Mesothelial cell of epicardium (in vitro differentiated cells): ENCODE results near the gene OPCML. TPM values are rescaled to one million over a fixed set of nuclear protein-coding genes. Genes with fewer than 3 reads are reported as not detected.

Experiments
- DNase-seq, 2 experiments: peaks; one replicate each; pipeline ENCODE4 v3.0.0; 2021; ENCODE audit warnings: low spot score in 2 of 2; ENCODE audit not compliant: unreplicated experiment in 2 of 2
- H3K27ac Mint-ChIP-seq: 2 replicates; pipeline ENCODE4 v1.8.0; 2021; ENCODE audit warnings: mixed read lengths
- H3K27me3 Mint-ChIP-seq: 2 replicates; pipeline ENCODE4 v1.8.0; 2021; ENCODE audit warnings: low read depth, mixed read lengths
- H3K36me3 Mint-ChIP-seq: 2 replicates; pipeline ENCODE4 v1.8.0; 2021; ENCODE audit warnings: mixed read lengths
- H3K4me1 Mint-ChIP-seq: 2 replicates; pipeline ENCODE4 v1.8.0; 2021; ENCODE audit warnings: mixed read lengths
- H3K4me3 Mint-ChIP-seq: 2 replicates; pipeline ENCODE4 v1.8.0; 2021; ENCODE audit warnings: mild to moderate bottlenecking, moderate library complexity, mixed read lengths
- H3K9me3 Mint-ChIP-seq: 2 replicates; pipeline ENCODE4 v1.8.0; 2021; ENCODE audit warnings: mixed read lengths
- total RNA-seq: library from RNA; stranded (reverse); gene quantifications from 3 replicates; pipeline ENCODE4 v1.2.1, GENCODE V29; 2021
- TF ChIP-seq, protein P1 (sequence below): fragments of 200-600 bp; sonication (generic); IDR thresholded peaks from one replicate; pipeline ENCODE4 v1.5.0; 2021; ENCODE audit warnings: antibody characterized with exemption; ENCODE audit not compliant: unreplicated experiment

OPCML gene
- total RNA-seq, 1 donor from 2014 or later = 3.0 TPM

DNA sequence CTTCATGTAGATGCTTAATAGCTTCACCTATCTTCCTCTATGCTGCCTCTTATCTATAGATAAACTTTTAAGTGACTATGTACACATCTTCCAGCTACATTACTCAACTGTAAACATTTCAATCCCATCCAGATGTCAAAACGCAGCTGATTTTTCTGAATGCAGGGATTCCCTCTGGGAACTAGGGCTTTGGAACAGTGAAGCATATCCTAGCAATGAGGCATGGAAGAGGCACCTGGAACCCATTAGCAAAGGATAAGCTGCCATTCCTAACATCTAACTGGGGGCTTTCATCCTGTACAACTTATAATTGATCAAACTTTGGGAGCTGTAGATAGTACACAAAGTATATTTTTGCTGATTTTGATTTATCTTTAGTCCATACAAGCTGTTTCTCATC, 40.8 kb upstream of the OPCML start:
- Mint-ChIP-seq H3K27me3 (peaks cover 60% of the 10 kb centered on the region), H3K9me3 (no peaks in the 10 kb centered on the region), H3K27ac (no peak overlapping the region), H3K4me1 (no peaks in the 10 kb centered on the region), H3K36me3 (no peaks in the 10 kb centered on the region), H3K4me3 (no peak overlapping the region)
- DNase-seq = no peak
- TF ChIP-seq, protein P1, sequence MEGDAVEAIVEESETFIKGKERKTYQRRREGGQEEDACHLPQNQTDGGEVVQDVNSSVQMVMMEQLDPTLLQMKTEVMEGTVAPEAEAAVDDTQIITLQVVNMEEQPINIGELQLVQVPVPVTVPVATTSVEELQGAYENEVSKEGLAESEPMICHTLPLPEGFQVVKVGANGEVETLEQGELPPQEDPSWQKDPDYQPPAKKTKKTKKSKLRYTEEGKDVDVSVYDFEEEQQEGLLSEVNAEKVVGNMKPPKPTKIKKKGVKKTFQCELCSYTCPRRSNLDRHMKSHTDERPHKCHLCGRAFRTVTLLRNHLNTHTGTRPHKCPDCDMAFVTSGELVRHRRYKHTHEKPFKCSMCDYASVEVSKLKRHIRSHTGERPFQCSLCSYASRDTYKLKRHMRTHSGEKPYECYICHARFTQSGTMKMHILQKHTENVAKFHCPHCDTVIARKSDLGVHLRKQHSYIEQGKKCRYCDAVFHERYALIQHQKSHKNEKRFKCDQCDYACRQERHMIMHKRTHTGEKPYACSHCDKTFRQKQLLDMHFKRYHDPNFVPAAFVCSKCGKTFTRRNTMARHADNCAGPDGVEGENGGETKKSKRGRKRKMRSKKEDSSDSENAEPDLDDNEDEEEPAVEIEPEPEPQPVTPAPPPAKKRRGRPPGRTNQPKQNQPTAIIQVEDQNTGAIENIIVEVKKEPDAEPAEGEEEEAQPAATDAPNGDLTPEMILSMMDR = no peak

DNA sequence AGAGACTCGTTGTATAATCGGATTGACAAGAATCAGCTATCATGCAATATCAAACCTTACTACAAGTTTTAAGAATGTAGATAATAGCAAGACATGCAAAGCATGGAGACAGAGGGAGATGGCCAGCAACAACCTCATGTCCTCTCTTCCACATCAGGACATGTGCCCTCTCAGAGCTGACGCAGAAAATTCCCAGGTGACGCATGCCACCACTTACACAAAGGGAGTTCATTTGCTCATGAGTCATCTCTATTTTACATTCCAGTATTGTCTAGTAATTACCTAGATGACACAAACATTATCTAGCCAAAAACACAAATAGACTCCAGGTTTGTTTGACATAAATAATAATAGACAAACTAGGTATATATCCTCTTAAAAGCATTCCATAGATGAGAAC, 38.1 kb upstream of the OPCML start:
- no peak for DNase-seq
- H3K4me1 Mint-ChIP-seq = peaks cover 2% of the 10 kb centered on the region
- H3K36me3 Mint-ChIP-seq = no peaks in the 10 kb centered on the region
- H3K9me3 Mint-ChIP-seq = no peaks in the 10 kb centered on the region
- no peak overlapping the region for H3K27ac Mint-ChIP-seq
- H3K4me3 Mint-ChIP-seq = no peak overlapping the region
- H3K27me3 Mint-ChIP-seq = peaks cover 73% of the 10 kb centered on the region
- TF ChIP-seq, protein P1 = no peak

DNA sequence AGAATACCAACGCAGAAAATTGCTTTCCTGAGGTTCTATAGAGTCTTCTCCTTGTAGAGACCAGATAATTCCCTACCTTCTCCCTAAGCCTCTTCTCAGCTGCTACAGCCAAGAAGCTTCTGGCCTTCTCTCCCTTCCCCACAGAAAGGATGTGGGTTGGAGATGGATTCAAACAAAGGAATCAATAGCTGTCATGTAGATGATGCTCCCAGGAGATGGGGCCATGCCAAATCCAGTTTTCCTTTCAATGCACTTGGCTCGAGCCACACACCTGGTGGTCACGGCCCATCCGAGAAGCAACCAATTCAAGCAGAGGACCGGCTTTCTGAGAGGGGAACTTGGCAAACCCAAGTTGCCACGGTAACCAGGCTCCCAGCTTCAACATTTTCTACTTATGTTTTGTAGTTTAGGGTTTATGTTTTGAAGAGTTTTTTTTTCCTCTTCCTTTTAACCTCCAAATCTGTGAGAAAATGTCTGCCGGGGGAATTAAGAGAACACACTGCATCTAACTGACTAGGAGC, 31.3 kb upstream of the OPCML start:
- Mint-ChIP-seq H3K4me1 (peaks cover 8% of the 10 kb centered on the region), H3K27me3 (peaks cover 71% of the 10 kb centered on the region), H3K27ac (no peak overlapping the region), H3K36me3 (no peaks in the 10 kb centered on the region), H3K9me3 (no peaks in the 10 kb centered on the region), H3K4me3 (no peak overlapping the region)
- TF ChIP-seq, protein P1 = no peak
- DNase-seq = no peak

DNA sequence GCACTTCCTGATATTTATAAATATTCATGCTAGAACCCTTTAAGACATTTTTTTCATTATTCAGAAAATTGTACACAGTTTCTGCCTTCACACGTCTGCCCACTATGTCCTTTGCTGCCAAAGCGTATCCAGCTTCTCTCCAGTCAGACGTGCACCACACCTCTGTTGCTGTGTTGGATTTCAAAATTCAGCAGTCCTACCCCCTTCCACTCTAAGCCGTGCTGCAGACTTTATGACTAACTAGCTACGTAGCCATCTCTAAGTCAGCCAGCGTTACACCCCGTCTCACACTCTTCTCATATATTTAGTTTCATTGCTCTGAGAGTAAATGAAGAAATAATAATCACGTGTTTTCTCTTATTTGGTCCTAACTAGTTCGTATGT, 28.2 kb upstream of the OPCML start:
- Mint-ChIP-seq H3K4me3 (no peak overlapping the region), H3K9me3 (no peaks in the 10 kb centered on the region), H3K27me3 (peaks cover 72% of the 10 kb centered on the region), H3K27ac (no peak overlapping the region), H3K36me3 (no peaks in the 10 kb centered on the region), H3K4me1 (peaks cover 7% of the 10 kb centered on the region)
- TF ChIP-seq, protein P1 = no peak
- DNase-seq = no peak

DNA sequence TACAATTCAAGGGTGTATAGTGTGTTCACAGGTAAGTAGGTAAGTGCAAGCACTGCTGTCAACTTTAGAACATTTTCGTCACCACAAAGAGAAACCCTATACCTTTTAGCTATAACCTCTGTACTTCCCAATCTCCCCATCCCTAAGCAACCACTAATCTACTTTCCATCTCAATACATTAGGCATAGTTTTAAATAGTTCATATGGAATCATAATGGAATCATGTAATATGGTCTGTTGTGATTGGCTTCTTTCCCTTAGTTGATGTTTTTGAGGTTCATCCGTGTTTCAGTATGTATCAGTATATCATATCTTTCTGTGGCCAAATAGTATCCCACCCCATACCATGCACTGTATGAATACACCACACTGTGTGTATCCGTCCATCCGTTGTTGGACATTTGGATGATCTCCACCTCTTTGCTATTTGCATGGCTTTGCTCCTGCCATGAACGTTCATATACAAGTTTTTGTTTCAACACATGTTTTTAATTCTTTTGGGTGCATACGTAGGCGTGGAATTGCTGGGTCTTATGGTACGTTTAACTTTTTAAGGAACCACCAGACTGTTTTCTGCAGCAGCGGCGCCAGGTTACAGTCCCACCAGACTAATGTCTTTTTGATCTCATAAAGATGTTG, 27.7 kb upstream of the OPCML start:
- Mint-ChIP-seq H3K36me3 (no peaks in the 10 kb centered on the region), H3K4me1 (peaks cover 4% of the 10 kb centered on the region), H3K9me3 (no peaks in the 10 kb centered on the region), H3K4me3 (no peak overlapping the region), H3K27ac (no peak overlapping the region), H3K27me3 (peaks cover 74% of the 10 kb centered on the region)
- no peak for DNase-seq
- TF ChIP-seq, protein P1 = no peak
